Mesendoderm (in vitro differentiated cells): Measurements from ENCODE around the gene ZDHHC7.

ENCODE experiments used
- DNase-seq: peaks from one replicate; pipeline ENCODE4 v3.0.0; 2013
- H2AK5ac ChIP-seq: 2 replicates; pipeline ENCODE4 v1.6.1; 2013; ENCODE audit warnings: low read length, inconsistent platforms
- H2BK120ac ChIP-seq: 2 replicates; pipeline ENCODE4 v1.6.1; 2013; ENCODE audit warnings: low read depth, mild to moderate bottlenecking, low read length, moderate library complexity, mixed read lengths
- H2BK15ac ChIP-seq: replicated peaks from 2 replicates; pipeline ENCODE4 v1.6.1; 2013; ENCODE audit warnings: low read depth, mild to moderate bottlenecking, moderate library complexity
- H2BK5ac ChIP-seq: 2 replicates; pipeline ENCODE4 v1.6.1; 2013; ENCODE audit warnings: low read length, inconsistent platforms
- H3K18ac ChIP-seq: 2 replicates; pipeline ENCODE4 v1.6.1; 2013; ENCODE audit warnings: mild to moderate bottlenecking, low read length, mixed read lengths
- H3K23ac ChIP-seq: one replicate; pipeline ENCODE4 v1.6.1; 2013; ENCODE audit warnings: low read length
- H3K27ac ChIP-seq: 2 replicates; pipeline ENCODE4 v1.5.1; 2013; ENCODE audit warnings: low read depth, mild to moderate bottlenecking, inconsistent platforms, low read length, moderate library complexity
- H3K27me3 ChIP-seq: 2 replicates; pipeline ENCODE4 v1.6.1; 2013; ENCODE audit warnings: low read length, control low read depth, mild to moderate bottlenecking, inconsistent platforms; ENCODE audit not compliant: insufficient read depth, poor library complexity
- H3K36me3 ChIP-seq: 2 replicates; pipeline ENCODE4 v1.6.1; 2013; ENCODE audit warnings: low read length, inconsistent platforms; ENCODE audit not compliant: control insufficient read depth, insufficient read depth
- H3K4ac ChIP-seq: one replicate; pipeline ENCODE4 v1.6.1; 2013; ENCODE audit warnings: low read depth, mild to moderate bottlenecking, low read length, moderate library complexity
- H3K4me1 ChIP-seq: 2 replicates; pipeline ENCODE4 v1.6.1; 2013; ENCODE audit warnings: low read depth, low read length, inconsistent platforms; ENCODE audit not compliant: control insufficient read depth
- H3K4me2 ChIP-seq: 2 replicates; pipeline ENCODE4 v1.6.1; 2013; ENCODE audit warnings: low read length
- H3K4me3 ChIP-seq: 2 replicates; pipeline ENCODE4 v1.5.1; 2013; ENCODE audit warnings: mild to moderate bottlenecking, low read length
- H3K56ac ChIP-seq: one replicate; pipeline ENCODE4 v1.6.1; 2013; ENCODE audit warnings: low read length
- H3K79me1 ChIP-seq: 2 replicates; pipeline ENCODE4 v1.6.1; 2013; ENCODE audit warnings: low read length, inconsistent platforms
- H3K79me2 ChIP-seq: 2 replicates; pipeline ENCODE4 v1.6.1; 2013; ENCODE audit warnings: mild to moderate bottlenecking, low read length; ENCODE audit not compliant: control insufficient read depth, insufficient read depth
- H3K9ac ChIP-seq: 2 replicates; pipeline ENCODE4 v1.6.1; 2013; ENCODE audit warnings: low read length, inconsistent platforms
- H4K5ac ChIP-seq: one replicate; pipeline ENCODE4 v1.6.1; 2013; ENCODE audit warnings: low read length
- H4K8ac ChIP-seq: one replicate; pipeline ENCODE4 v1.6.1; 2013; ENCODE audit warnings: low read depth, mild to moderate bottlenecking, control low read depth, low read length, moderate library complexity
- WGBS: extraction: QIAGEN DNeasy Blood & Tissue Kit; methylation state at CpG from one replicate; pipeline ENCODE4 v1.1.7; 2013; ENCODE audit warnings: low lambda C conversion rate, missing lambda C conversion rate; ENCODE audit not compliant: insufficient coverage; ENCODE audit errors: extremely low coverage; 5-methylcytosine and 5-hydroxymethylcytosine counted together

Gene ZDHHC7

DNA sequence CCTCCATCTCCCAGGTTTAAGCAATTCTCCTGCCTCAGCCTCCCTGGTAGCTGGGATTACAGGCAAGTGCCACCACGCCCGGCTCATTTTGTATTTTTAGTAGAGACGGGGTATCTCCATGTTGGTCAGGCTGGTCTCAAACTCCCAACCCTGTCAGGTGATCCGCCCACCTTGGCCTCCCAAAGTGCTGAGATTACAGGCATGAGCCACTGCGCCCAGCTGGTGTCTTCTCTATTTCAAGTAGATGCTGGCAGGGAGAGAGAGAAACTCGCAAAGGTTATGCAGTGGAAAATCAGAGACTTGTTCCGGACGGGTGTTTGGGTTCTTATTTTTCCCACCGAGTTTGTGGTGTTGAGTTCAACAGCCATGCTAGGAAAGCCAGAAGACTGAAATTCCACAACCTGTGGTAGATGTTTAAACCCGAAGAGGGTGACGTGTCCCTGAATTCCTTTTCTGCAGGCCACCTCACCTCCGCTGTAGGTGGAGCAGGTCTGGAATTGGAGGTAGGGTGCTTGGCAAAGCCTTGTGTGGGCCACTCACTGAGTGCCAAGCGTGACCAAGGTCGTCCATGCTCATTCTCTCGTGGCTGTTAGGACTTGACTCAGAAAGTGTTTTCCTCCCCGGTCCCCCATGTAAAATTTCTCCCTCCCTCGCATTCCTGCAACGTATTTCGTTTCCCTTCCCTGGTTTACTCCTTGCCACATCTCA is 7.3 kb upstream of the ZDHHC7 start:
- H2BK15ac ChIP-seq, result no peak overlapping the region
- H3K4ac ChIP-seq, result no peak overlapping the region
- H4K8ac ChIP-seq, result no peak overlapping the region
- no peak overlapping the region for H3K23ac ChIP-seq
- no peak overlapping the region for H3K4me2 ChIP-seq
- H3K79me1 ChIP-seq, result no peaks in the 10 kb centered on the region
- H3K27me3 ChIP-seq, result peaks cover 2% of the 10 kb centered on the region
- no peaks in the 10 kb centered on the region for H3K36me3 ChIP-seq
- no peaks in the 10 kb centered on the region for H3K4me1 ChIP-seq
- DNase-seq, result no peak
- H3K9ac ChIP-seq, result no peak overlapping the region
- no CpG with 5 or more reads among the region's 19 CpGs for WGBS
- H3K56ac ChIP-seq, result no peak overlapping the region
- H3K4me3 ChIP-seq, result no peak overlapping the region
- no peak overlapping the region for H2BK5ac ChIP-seq
- H2AK5ac ChIP-seq, result no peak overlapping the region
- no peak overlapping the region for H4K5ac ChIP-seq
- H3K79me2 ChIP-seq, result no peaks in the 10 kb centered on the region
- no peak overlapping the region for H3K27ac ChIP-seq
- H2BK120ac ChIP-seq, result no peak overlapping the region
- H3K18ac ChIP-seq, result no peak overlapping the region

- H2BK5ac ChIP-seq, result no peak overlapping the region
- no CpG with 5 or more reads among the region's 8 CpGs for WGBS
- H3K27me3 ChIP-seq, result peaks cover 2% of the 10 kb centered on the region
- no peak overlapping the region for H3K27ac ChIP-seq
- H2BK120ac ChIP-seq, result no peak overlapping the region
- no peak overlapping the region for H4K8ac ChIP-seq
- H3K4me3 ChIP-seq, result no peak overlapping the region
- no peak overlapping the region for H3K56ac ChIP-seq
- H4K5ac ChIP-seq, result no peak overlapping the region
- DNase-seq, result no peak
- H3K9ac ChIP-seq, result no peak overlapping the region
- H3K36me3 ChIP-seq, result no peaks in the 10 kb centered on the region
- no peak overlapping the region for H3K4ac ChIP-seq
- no peaks in the 10 kb centered on the region for H3K79me2 ChIP-seq
- H2AK5ac ChIP-seq, result no peak overlapping the region
- H3K4me1 ChIP-seq, result no peaks in the 10 kb centered on the region
- no peak overlapping the region for H3K23ac ChIP-seq
- no peak overlapping the region for H3K4me2 ChIP-seq
- no peak overlapping the region for H2BK15ac ChIP-seq
- H3K79me1 ChIP-seq, result no peaks in the 10 kb centered on the region
- no peak overlapping the region for H3K18ac ChIP-seq
Measured at GRCh38 chr16:85017633-85018032, 6.3 kb upstream of the ZDHHC7 start.

DNA sequence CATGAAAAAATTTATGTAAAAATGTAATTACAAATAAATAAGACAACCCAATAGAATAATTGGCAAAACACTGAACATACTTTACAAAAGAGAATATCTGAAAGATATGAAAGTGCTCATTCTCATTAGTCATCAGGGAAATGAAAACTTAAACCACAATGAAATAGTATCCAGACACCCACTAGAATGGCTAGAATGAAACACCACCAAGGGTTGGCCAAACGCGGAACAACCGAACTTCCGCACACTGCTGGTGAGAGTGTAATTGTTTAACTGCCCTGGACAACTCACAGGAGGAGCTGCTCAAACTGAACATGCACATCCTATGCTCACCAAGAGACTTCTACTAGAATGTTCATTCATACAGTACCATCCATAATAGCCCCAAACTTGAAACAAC is 5.8 kb upstream of the ZDHHC7 start:
- Histone ChIP-seq H3K18ac (no peak overlapping the region), H3K27ac (no peak overlapping the region), H3K56ac (no peak overlapping the region), H3K23ac (no peak overlapping the region), H4K8ac (no peak overlapping the region), H3K9ac (no peak overlapping the region), H3K4me2 (no peak overlapping the region), H3K4me3 (no peak overlapping the region), H3K36me3 (no peaks in the 10 kb centered on the region), H3K79me2 (no peaks in the 10 kb centered on the region), H3K27me3 (peaks cover 2% of the 10 kb centered on the region), H2BK120ac (no peak overlapping the region), H2BK5ac (no peak overlapping the region), H2BK15ac (no peak overlapping the region), H3K4me1 (no peaks in the 10 kb centered on the region), H3K4ac (no peak overlapping the region), H4K5ac (no peak overlapping the region), H3K79me1 (no peaks in the 10 kb centered on the region), H2AK5ac (no peak overlapping the region)
- no CpG with 5 or more reads among the region's 4 CpGs for WGBS
- DNase-seq, result no peak

DNA sequence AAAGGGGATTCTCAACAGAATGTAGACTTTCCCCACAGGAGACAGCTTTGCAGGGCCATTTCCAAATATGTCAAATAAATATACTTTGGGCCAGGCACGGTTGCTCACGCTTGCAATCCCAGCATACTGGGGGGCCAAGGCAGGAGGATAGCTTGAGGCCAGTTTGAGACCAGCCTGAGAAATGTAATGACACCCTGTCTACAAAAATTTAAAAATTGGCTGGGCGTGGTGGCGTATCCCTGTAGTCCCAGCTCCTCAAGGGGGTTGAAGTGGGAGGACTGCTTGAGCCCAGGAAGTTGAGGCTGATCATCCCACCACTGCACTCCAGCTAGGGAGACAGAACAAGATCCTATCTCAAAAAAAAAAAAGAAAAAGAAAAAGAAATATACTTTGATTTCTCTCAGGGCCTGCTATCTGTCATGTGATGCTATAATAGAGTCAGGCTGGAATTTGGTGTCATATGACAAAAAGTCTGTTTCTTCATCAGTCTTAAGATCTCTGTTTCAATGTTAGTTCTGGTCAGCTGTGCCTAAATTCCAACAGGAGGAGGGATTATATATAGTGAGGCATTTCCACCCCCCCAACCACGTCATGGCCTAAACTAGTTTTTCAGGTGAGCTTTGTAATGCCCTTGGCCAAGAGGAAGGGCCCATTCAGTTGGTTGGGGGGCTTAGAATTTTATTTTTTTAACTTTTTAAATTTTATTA is 4.3 kb upstream of the ZDHHC7 start:
- Histone ChIP-seq H2BK5ac (no peak overlapping the region), H3K4me2 (no peak overlapping the region), H3K56ac (no peak overlapping the region), H3K4ac (no peak overlapping the region), H3K23ac (no peak overlapping the region), H2BK15ac (no peak overlapping the region), H4K5ac (no peak overlapping the region), H3K36me3 (no peaks in the 10 kb centered on the region), H3K79me1 (no peaks in the 10 kb centered on the region), H3K4me1 (no peaks in the 10 kb centered on the region), H4K8ac (no peak overlapping the region), H3K27me3 (peaks cover 2% of the 10 kb centered on the region), H3K27ac (no peak overlapping the region), H3K9ac (no peak overlapping the region), H3K18ac (no peak overlapping the region), H2AK5ac (no peak overlapping the region), H2BK120ac (no peak overlapping the region), H3K79me2 (peaks cover 3% of the 10 kb centered on the region), H3K4me3 (no peak overlapping the region)
- no CpG with 5 or more reads among the region's 5 CpGs for WGBS
- DNase-seq, result no peak

DNA sequence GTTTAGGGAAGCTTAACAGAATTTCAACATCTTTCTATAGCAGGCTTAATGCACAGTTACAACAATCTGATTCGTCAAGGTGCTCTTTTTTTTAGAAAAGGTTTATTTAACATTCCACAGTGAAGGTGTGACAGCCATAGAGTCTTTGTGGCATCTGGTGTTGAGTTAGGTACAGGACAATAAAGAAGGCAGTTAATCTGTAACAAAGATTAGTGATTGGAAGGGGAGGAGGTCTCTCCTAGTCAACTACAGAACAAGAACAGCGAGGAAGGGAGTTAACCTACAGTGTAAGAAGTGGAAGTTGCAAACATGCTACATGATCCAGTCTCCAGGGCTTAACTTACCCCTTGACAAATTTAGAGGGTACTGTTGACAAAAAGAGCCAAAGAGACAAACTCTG is 3.0 kb upstream of the ZDHHC7 start:
- no peak overlapping the region for H3K4ac ChIP-seq
- no peak overlapping the region for H3K18ac ChIP-seq
- peaks cover under 1% of the 10 kb centered on the region for H3K79me1 ChIP-seq
- no peak overlapping the region for H4K5ac ChIP-seq
- no peak overlapping the region for H2BK120ac ChIP-seq
- no peak overlapping the region for H3K4me3 ChIP-seq
- no peak overlapping the region for H3K23ac ChIP-seq
- no peak overlapping the region for H3K4me2 ChIP-seq
- peaks cover 2% of the 10 kb centered on the region for H3K27me3 ChIP-seq
- no peak overlapping the region for H4K8ac ChIP-seq
- H3K27ac ChIP-seq, result no peak overlapping the region
- H3K56ac ChIP-seq, result no peak overlapping the region
- peaks cover 2% of the 10 kb centered on the region for H3K4me1 ChIP-seq
- no peak overlapping the region for H2BK5ac ChIP-seq
- H3K79me2 ChIP-seq, result peaks cover 11% of the 10 kb centered on the region
- DNase-seq, result no peak
- no peak overlapping the region for H3K9ac ChIP-seq
- H2BK15ac ChIP-seq, result no peak overlapping the region
- H3K36me3 ChIP-seq, result no peaks in the 10 kb centered on the region
- WGBS, result no CpG with 5 or more reads among the region's 2 CpGs
- no peak overlapping the region for H2AK5ac ChIP-seq
